ENCODE results near the gene NSMCE4A.
"Not testable (repeated sequence)": the region's sequence is repeated elsewhere in the genome, so short reads cannot be mapped to it uniquely, and the experiment has no call there.

NSMCE4A gene

DNA sequence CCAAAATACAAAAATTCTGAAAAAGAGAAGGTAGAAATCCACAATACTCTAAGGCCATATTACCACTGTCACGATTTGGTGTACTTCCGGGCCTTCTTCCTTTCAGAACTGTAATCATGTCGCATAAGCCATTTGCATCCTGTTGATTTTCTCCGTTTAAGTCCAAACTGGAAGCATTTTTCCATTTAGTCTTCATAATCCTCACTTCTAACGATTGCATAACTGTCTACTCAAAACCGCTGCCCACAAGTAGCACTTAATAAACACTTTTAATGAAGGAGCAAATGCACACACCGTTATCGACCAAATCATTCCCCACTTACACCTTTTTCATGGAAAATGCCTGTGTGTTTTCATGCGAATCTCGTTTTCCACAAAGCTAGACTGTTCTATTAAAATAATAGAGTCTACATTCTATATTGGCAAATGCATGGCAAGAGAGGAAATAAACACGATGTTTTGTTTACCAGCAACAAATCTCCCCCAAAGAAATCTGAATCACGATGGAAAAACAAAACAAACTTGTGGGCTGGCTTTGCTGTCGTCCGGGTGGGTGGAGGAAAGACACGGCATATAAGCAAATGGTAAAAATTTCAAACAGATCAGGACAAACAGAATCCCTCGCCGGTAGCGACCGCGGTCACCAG, 48.2 kb downstream of the NSMCE4A start:
- no peak for DNase-seq (ENCODE audit: low spot score)

DNA sequence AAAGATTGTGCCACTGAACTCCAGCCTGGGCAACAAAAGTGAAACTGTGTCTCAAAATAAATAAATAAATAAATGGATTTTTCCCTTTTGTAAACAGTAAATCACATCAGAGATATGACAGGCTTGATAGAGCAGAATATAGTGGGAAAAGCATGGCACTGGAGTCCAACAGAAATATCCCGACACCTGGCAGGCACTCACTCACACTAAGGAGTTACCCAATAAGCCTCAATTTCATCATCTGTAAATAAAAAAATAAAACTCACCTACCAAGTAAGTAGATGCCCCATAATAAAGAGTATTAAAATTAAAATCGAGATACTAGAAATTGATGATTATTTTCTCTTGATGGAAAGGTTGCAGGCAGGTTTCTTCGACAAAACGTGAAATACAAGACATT, 48.9 kb downstream of the NSMCE4A start:
- DNase-seq (ENCODE audit: low spot score) = no peak
- Histone ChIP-seq H3K27ac (no peak overlapping the region), H3K4me3 (peak overlapping the region; percentile 96)

More for the DNA sequence above, 48.2 kb downstream of the NSMCE4A start:
- TF ChIP-seq, protein P1, sequence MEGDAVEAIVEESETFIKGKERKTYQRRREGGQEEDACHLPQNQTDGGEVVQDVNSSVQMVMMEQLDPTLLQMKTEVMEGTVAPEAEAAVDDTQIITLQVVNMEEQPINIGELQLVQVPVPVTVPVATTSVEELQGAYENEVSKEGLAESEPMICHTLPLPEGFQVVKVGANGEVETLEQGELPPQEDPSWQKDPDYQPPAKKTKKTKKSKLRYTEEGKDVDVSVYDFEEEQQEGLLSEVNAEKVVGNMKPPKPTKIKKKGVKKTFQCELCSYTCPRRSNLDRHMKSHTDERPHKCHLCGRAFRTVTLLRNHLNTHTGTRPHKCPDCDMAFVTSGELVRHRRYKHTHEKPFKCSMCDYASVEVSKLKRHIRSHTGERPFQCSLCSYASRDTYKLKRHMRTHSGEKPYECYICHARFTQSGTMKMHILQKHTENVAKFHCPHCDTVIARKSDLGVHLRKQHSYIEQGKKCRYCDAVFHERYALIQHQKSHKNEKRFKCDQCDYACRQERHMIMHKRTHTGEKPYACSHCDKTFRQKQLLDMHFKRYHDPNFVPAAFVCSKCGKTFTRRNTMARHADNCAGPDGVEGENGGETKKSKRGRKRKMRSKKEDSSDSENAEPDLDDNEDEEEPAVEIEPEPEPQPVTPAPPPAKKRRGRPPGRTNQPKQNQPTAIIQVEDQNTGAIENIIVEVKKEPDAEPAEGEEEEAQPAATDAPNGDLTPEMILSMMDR (IDR thresholded peaks at IDR 0.05) = no peak
- Histone ChIP-seq H3K4me3 (peak overlapping the region; percentile 96), H3K27ac (peak overlapping the region; percentile 70 to 99)

DNA sequence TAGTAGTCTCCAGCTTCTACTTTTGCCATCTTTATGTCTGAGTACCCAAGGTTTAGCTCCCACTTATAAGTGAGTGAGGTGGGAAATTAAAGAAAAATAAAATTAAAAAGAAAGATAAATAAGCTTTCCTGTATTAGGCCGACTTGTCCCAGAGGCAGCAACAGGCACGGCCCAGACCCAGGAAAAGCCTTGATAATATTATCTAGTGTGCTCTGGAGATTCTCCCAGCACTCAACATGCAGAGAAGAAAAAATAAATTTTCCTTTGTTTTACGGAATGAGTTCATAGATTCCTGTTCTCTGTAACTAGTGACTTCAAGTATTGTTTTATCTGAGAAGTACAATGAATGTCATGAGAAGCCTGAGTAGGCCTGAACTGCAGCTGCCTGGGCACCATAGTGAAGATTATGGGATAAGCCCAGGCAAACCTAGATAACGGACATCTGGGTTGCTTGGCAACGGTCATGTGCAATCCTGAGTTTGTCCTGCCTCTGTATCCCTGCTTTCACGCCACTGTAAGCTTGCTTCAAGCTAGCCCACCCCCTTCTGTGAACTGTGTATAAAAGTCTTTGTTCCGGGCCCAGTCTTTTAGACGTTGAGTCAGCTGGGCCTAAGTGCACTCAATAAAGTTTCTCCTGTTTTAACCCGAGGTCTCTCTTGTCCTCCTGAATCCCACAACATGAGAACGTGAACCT, 53.6 kb downstream of the NSMCE4A start:
- Histone ChIP-seq H3K27ac (no peak overlapping the region), H3K4me3 (no peak overlapping the region)
- no peak for DNase-seq (ENCODE audit: low spot score)
- TF ChIP-seq, protein P1 (IDR thresholded peaks at IDR 0.05) = no peak

More for the DNA sequence above, 48.9 kb downstream of the NSMCE4A start:
- TF ChIP-seq, protein P1 (IDR thresholded peaks at IDR 0.05) = no peak

DNA sequence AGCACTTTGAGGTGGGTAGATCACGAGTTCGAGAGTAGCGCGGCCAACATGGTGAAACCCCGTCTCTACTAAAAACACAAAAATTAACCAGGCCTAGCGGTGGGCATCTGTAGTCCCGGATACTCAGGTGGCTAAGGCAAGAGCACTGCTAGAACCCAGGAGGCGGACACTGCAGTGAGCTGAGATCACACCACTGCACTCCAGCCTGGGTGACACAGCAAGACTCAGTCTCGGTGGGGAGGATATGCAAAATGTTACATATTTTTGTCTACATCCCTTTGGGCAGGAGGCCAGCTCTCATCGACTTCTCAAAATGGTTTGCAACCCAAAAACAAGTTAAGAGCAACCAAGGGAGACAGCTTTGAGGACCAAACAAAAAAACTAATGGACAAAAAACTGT, 55.4 kb downstream of the NSMCE4A start:
- Histone ChIP-seq H3K4me3 (no peak overlapping the region), H3K27ac (no peak overlapping the region)
- no peak for DNase-seq (ENCODE audit: low spot score)
- TF ChIP-seq, protein P1 (IDR thresholded peaks at IDR 0.05) = no peak

DNA sequence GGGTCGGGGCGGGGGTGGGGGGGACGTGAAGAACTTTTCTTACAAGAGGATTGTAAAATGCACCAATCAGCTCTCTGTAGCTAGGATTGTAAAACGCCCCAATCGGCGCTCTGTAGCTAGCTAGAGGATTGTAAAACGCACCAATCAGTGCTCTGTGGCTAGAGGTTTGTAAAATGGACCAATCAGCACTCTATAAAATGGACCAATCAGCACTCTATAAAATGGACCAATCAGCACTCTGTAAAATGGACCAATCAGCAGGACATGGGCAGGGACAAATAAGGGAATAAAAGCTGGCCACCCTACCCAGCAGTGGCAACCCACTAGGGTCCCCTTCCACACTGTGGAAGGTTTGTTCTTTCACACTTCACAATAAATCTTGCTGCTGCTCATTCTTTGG, 56.2 kb downstream of the NSMCE4A start:
- not testable (repeated sequence) for DNase-seq (ENCODE audit: low spot score); H3K27ac ChIP-seq

DNA sequence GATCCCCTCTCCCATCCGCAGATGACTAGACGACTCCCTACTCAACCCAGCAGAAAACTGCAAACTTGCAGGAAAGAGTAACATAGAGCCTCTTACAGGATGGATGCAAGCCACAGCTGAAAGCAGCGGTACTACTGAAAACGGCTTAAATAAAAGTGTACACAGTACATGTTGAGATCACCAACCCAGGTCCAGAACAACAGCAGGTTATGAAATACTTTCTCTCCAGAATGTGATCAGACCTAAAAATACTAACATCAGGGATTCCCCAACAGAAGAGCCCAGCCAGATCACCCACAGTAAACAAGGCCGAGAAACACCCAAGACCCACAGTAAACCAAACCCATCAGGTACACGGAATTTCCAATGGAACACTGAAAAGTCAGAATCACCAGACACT, 60.4 kb downstream of the NSMCE4A start:
- DNase-seq (ENCODE audit: low spot score) = no peak
- TF ChIP-seq, protein P1 (IDR thresholded peaks at IDR 0.05) = no peak
- Histone ChIP-seq H3K27ac (no peak overlapping the region), H3K4me3 (no peak overlapping the region)

More for the DNA sequence above, 56.2 kb downstream of the NSMCE4A start:
- not testable (repeated sequence) for H3K4me3 ChIP-seq

DNA sequence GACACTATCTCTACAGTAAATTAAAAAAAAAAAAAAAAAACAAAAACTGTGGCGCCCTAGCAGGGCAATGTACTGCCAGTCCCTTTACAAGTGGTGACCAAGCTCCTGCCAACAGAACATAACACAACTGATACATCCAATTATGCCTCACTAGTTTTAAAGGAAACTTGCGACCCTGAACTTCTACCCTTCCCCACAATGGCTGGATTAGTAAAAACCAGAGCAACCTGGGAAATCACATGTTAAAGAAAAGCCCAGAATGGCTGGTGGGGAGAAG, 63.7 kb downstream of the NSMCE4A start:
- TF ChIP-seq, protein P1 (IDR thresholded peaks at IDR 0.05) = no peak
- DNase-seq (ENCODE audit: low spot score) = no peak
- Histone ChIP-seq H3K4me3 (no peak overlapping the region), H3K27ac (no peak overlapping the region)
